ENCODE measurements around the gene KLRG1.

KLRG1 gene

GRCh38 chr12:8996682-8997405 is 7.5 kb downstream of the KLRG1 start:
- Mint-ChIP-seq H3K4me1 (no peaks in the 10 kb centered on the region), H3K9me3 (no peaks in the 10 kb centered on the region), H3K27ac (no peak overlapping the region), H3K36me3 (peaks cover 7% of the 10 kb centered on the region), H3K27me3 (no peaks in the 10 kb centered on the region), H3K4me3 (no peak overlapping the region)
- ATAC-seq (ENCODE audit: low read depth), result no peak
- no peak for DNase-seq (ENCODE audit: low spot score in 2 of 2)

- no peak for ATAC-seq (ENCODE audit: low read depth)
- peaks cover 4% of the 10 kb centered on the region for H3K36me3 Mint-ChIP-seq
- no peaks in the 10 kb centered on the region for H3K9me3 Mint-ChIP-seq
- H3K27ac Mint-ChIP-seq, result no peak overlapping the region
- H3K4me1 Mint-ChIP-seq, result no peaks in the 10 kb centered on the region
- no peaks in the 10 kb centered on the region for H3K27me3 Mint-ChIP-seq
- H3K4me3 Mint-ChIP-seq, result no peak overlapping the region
- no peak for DNase-seq (ENCODE audit: low spot score in 2 of 2)
Observed at GRCh38 chr12:9001233-9001632, 11.9 kb downstream of the KLRG1 start.

DNA sequence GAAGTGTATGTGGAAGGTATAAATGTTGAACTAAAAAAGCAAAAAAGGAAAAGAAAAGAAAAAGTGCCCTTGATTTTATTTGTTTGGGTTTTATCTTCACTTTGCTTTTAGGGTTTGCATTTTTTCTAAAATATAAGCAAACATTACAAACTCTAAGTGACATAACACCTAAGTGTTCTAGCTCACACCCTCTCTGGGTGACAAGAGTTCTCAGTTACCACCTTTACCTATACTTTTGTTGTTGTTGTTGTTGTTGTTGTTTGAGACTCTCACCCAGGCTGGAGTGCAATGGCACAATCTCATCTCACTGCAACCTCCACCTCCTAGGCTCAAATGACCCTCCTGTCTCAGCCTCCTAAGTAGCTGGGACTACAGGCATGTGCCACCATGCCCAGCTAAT is 13.0 kb downstream of the KLRG1 start:
- Mint-ChIP-seq H3K4me1 (no peaks in the 10 kb centered on the region), H3K27me3 (no peaks in the 10 kb centered on the region), H3K9me3 (no peaks in the 10 kb centered on the region), H3K36me3 (peaks cover 3% of the 10 kb centered on the region), H3K27ac (no peak overlapping the region), H3K4me3 (no peak overlapping the region)
- DNase-seq (ENCODE audit: low spot score in 2 of 2) (no peak), ATAC-seq (ENCODE audit: low read depth) (no peak)

DNA sequence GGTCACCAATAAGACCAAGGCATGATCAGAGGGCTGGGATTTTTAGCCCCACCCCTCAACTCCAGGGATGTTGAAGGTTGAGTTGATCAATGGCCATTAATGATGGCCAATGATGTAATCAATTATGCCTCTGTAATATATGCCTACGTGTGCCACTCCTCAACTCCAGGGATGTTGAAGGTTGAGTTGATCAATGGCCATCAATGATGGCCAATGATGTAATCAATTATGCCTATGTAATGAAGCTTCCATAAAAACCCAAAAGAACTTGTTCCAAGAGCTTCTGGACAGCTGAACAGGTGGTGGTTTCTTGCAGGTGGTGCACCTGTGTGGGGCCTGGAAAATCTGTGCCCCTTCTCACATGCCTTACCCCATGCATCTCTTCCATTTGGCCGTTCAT is 33.2 kb downstream of the KLRG1 start:
- Mint-ChIP-seq H3K27ac (no peak overlapping the region), H3K4me3 (no peak overlapping the region), H3K9me3 (peaks cover 4% of the 10 kb centered on the region), H3K27me3 (no peaks in the 10 kb centered on the region), H3K36me3 (peaks cover under 1% of the 10 kb centered on the region), H3K4me1 (no peaks in the 10 kb centered on the region)
- ATAC-seq (ENCODE audit: low read depth) (no peak), DNase-seq (ENCODE audit: low spot score in 2 of 2) (no peak)

DNA sequence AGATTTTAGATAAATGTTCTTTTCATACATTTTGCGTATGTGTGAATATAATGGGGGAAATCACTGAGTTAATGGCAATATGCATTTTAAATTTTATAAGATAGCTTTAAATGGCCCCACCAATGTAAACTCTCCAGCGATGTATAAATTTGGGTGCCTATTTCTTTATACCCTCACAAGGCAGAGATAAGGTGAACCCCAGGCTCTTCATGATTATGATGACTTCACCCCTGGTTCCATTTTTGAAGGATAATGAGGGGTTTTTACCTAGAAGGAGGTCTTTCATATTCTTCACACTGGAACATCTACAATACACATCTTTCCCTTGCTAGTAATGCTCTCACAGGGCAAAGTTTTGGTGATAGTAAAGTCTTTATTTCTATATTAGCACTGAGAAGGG is 35.2 kb downstream of the KLRG1 start:
- Mint-ChIP-seq H3K9me3 (peaks cover 2% of the 10 kb centered on the region), H3K4me1 (no peaks in the 10 kb centered on the region), H3K27me3 (no peaks in the 10 kb centered on the region), H3K36me3 (no peaks in the 10 kb centered on the region), H3K27ac (no peak overlapping the region), H3K4me3 (no peak overlapping the region)
- DNase-seq (ENCODE audit: low spot score in 2 of 2) (no peak), ATAC-seq (ENCODE audit: low read depth) (no peak)

- no peaks in the 10 kb centered on the region for H3K36me3 Mint-ChIP-seq
- no peaks in the 10 kb centered on the region for H3K4me1 Mint-ChIP-seq
- DNase-seq (ENCODE audit: low spot score in 2 of 2) (no peak), ATAC-seq (ENCODE audit: low read depth) (no peak)
- no peaks in the 10 kb centered on the region for H3K27me3 Mint-ChIP-seq
- no peak overlapping the region for H3K4me3 Mint-ChIP-seq
- no peak overlapping the region for H3K27ac Mint-ChIP-seq
- H3K9me3 Mint-ChIP-seq, result peaks cover 2% of the 10 kb centered on the region
Observed at GRCh38 chr12:9027161-9028059, 38.1 kb downstream of the KLRG1 start.

DNA sequence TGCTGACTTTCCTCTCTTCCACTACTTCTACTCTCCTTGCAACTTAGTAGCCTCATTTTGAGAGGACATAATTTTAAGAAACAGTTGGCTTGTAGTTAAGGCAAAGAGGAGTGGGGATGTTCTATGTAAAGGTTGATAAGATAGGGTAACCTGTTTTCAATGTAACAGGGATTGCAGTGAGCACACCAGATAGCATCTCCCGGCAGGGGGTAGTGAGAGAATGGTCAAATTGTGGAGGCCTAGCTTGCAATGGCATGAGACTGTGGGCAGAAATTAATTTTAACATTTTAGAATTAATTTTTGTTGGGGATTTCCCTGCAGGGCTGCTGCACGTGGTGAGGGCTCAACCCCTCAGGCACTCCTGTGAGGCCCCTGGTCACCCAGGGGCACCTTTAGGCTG is 41.4 kb downstream of the KLRG1 start:
- ATAC-seq (ENCODE audit: low read depth) (no peak), DNase-seq (ENCODE audit: low spot score in 2 of 2) (no peak)
- H3K4me1 Mint-ChIP-seq, result no peaks in the 10 kb centered on the region
- no peak overlapping the region for H3K27ac Mint-ChIP-seq
- H3K36me3 Mint-ChIP-seq, result no peaks in the 10 kb centered on the region
- H3K27me3 Mint-ChIP-seq, result no peaks in the 10 kb centered on the region
- H3K9me3 Mint-ChIP-seq, result peaks cover 2% of the 10 kb centered on the region
- no peak overlapping the region for H3K4me3 Mint-ChIP-seq

DNA sequence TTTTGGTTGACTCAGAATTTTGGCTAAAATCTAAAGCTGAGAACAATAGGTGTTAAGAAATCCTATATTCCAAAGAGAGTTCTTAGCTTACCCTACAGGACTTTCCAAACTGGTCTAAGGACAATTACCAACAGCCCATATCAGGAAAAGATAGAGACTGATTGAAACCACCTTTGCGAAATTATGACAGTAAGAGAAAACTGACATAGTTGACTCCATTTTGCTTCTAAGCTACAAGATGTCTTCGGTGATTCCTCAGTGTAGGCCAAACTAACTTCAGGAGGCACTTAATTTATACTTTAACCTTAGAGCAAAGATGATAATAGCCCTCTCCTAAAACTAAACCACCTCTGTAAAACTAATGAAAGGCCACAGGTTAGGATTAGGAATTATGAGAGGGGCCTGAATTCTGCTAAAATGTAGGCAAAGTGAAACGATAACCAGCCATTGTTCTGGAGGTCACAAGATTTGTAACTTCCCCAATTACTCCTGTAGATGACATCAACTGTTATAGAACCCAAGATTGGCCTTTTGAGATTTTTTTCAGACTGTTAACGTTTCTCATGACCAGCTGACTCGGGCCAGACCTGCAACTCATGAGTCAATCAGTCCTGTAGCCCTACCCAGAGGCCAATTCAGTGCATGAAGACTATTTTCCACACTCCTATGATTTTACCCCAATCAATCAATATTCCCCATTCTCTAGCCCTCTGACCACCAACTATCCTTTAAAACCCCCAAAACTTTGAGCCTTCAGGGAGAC is 43.0 kb downstream of the KLRG1 start:
- no peak overlapping the region for H3K4me3 Mint-ChIP-seq
- DNase-seq (ENCODE audit: low spot score in 2 of 2), result no peak
- no peak overlapping the region for H3K27ac Mint-ChIP-seq
- no peaks in the 10 kb centered on the region for H3K4me1 Mint-ChIP-seq
- H3K27me3 Mint-ChIP-seq, result no peaks in the 10 kb centered on the region
- H3K36me3 Mint-ChIP-seq, result no peaks in the 10 kb centered on the region
- peak; percentile 39 for ATAC-seq (ENCODE audit: low read depth)
- peaks cover 2% of the 10 kb centered on the region for H3K9me3 Mint-ChIP-seq

GRCh38 chr12:9033265-9033887 is 44.0 kb downstream of the KLRG1 start:
- ATAC-seq (ENCODE audit: low read depth) (no peak), DNase-seq (ENCODE audit: low spot score in 2 of 2) (no peak)
- no peak overlapping the region for H3K27ac Mint-ChIP-seq
- H3K36me3 Mint-ChIP-seq, result no peaks in the 10 kb centered on the region
- H3K9me3 Mint-ChIP-seq, result no peaks in the 10 kb centered on the region
- H3K4me3 Mint-ChIP-seq, result no peak overlapping the region
- H3K4me1 Mint-ChIP-seq, result no peaks in the 10 kb centered on the region
- no peaks in the 10 kb centered on the region for H3K27me3 Mint-ChIP-seq

DNA sequence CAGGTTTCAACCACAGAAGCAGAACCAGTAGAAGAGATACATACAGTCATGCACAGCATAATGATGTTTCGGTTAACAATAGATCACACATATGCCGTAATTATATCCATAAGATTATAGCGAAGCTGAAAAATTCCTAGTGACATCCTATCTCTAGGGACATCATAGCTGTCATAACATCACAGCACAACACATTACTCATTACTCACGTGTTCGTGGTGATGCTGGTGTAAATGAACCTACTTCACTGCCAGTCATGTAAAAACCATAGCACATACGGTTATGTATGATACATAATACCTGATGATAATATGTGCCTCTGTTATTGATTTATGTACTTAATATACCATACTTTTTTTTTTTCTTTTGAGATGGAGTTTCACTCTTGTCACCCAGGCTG is 44.7 kb downstream of the KLRG1 start:
- ATAC-seq (ENCODE audit: low read depth) (no peak), DNase-seq (ENCODE audit: low spot score in 2 of 2) (no peak)
- Mint-ChIP-seq H3K36me3 (no peaks in the 10 kb centered on the region), H3K9me3 (no peaks in the 10 kb centered on the region), H3K4me3 (no peak overlapping the region), H3K27ac (no peak overlapping the region), H3K4me1 (no peaks in the 10 kb centered on the region), H3K27me3 (no peaks in the 10 kb centered on the region)

DNA sequence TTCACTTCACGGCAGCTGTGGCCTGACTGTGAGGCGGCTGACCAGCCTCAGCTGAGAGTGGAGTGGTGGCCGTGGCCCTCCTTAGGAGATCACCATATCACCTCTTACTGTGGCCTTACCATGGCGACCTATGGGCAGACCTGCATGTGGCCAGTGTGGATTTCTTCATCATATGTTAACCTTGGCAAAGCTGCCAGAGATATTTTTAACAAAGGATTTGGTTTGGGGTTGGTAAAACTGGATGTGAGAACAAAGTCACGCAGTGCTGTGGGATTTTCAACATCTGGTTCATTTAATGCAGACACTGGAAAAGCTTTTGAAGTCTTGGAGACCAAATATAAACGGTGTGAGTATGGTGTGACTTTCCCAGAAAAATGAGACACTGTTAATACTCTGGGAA is 46.9 kb downstream of the KLRG1 start:
- Mint-ChIP-seq H3K36me3 (no peaks in the 10 kb centered on the region), H3K4me3 (no peak overlapping the region), H3K27me3 (no peaks in the 10 kb centered on the region), H3K4me1 (no peaks in the 10 kb centered on the region), H3K9me3 (no peaks in the 10 kb centered on the region), H3K27ac (no peak overlapping the region)
- no peak for DNase-seq (ENCODE audit: low spot score in 2 of 2)
- ATAC-seq (ENCODE audit: low read depth), result no peak

DNA sequence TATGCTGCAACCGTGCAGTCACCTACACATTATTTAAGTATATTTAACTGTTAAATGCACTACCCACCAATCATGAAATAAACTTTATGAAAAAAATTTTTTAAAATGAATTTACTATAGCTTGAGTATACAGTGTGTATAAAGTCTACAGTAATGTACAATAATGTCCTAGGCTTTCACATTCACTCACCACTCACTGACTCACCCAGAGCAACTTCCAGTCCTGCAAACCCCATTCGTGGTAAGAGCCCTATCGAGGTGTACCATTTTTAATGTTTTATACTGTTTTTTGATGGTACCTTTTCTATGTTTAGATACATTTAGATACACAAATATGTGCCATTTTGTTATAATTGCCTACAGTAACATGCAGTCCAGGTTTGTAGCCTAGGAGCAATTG is 48.1 kb downstream of the KLRG1 start:
- Mint-ChIP-seq H3K36me3 (no peaks in the 10 kb centered on the region), H3K9me3 (no peaks in the 10 kb centered on the region), H3K4me3 (no peak overlapping the region), H3K27me3 (no peaks in the 10 kb centered on the region), H3K4me1 (no peaks in the 10 kb centered on the region), H3K27ac (no peak overlapping the region)
- ATAC-seq (ENCODE audit: low read depth), result no peak
- DNase-seq (ENCODE audit: low spot score in 2 of 2), result no peak

DNA sequence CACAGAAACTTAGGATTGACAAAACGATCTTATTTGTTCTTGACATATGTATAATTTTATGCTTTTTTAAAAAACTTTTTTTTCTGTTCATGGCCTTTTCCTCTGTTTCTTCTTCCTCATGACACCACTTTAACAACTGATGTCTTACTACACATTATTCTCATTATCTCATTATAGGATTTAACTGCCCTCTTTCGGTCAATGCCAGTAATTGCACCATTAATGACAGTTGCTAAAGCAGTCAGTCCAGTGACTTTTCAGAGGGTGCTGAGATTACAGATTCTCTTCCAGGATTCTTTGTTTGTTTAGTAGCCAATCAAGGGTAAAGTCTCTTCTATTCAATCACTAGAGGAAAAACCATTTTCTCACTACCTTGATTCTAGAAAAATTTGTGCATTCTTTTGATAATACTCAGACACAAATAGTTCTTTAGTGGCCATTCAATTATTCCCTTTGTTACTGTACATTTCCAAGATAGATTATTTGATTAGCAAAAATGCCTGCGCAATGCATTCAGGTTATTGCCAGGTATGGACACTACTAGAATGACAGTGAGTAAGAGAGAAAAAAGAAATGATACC is 50.1 kb downstream of the KLRG1 start:
- ATAC-seq (ENCODE audit: low read depth) (peak; percentile 70), DNase-seq (ENCODE audit: low spot score in 2 of 2) (peak in 1 of 2 donors; percentile 20)
- Mint-ChIP-seq H3K27ac (no peak overlapping the region), H3K9me3 (no peaks in the 10 kb centered on the region), H3K4me3 (no peak overlapping the region), H3K4me1 (no peaks in the 10 kb centered on the region), H3K36me3 (no peaks in the 10 kb centered on the region), H3K27me3 (no peaks in the 10 kb centered on the region)
